HepG2 (cell line): ENCODE data around the gene HEY2.

Experiments
- CTCF ChIP-seq: sonication (generic); formaldehyde crosslinking; IDR thresholded peaks from 2 replicates; pipeline ENCODE4 v1.5.0; 2020; ENCODE audit warnings: mild to moderate bottlenecking, missing genetic modification reagents, moderate library complexity
- JUN ChIP-seq: sonication (generic); formaldehyde crosslinking; IDR thresholded peaks from 2 replicates; pipeline ENCODE4 v1.4.0; 2020; ENCODE audit warnings: mild to moderate bottlenecking, missing genetic modification reagents
- MAX ChIP-seq: IDR thresholded peaks from 2 replicates; pipeline ENCODE4 v1.6.1; 2012; ENCODE audit warnings: inconsistent platforms
- POLR2AphosphoS5 ChIP-seq: IDR thresholded peaks from 2 replicates; pipeline ENCODE4 v1.6.1; 2012; ENCODE audit warnings: low read depth, low read length
- ZBTB7A ChIP-seq: sonication (generic); formaldehyde crosslinking; IDR thresholded peaks from 2 replicates; pipeline ENCODE4 v1.8.0; 2022; ENCODE audit warnings: mild to moderate bottlenecking, missing genetic modification reagents

GRCh38 chr6:125797120-125797885, 47.9 kb downstream of the HEY2 start:
- TF ChIP-seq JUN (CRISPR knock-in tag) (no peak), ZBTB7A (no peak), MAX (no peak), POLR2AphosphoS5 (no peak), CTCF (no peak)
